Measurements from ENCODE around the gene PDSS2.

GRCh38 chr6:107504270-107505026, 45.1 kb upstream of the PDSS2 start:
- TF ChIP-seq CTCF (IDR thresholded peaks at IDR 0.05), result no peak
- no peak for TF ChIP-seq POLR2A (IDR thresholded peaks at IDR 0.05)
- TF ChIP-seq POLR2AphosphoS5 (IDR thresholded peaks at IDR 0.05), result no peak

Data from gastroesophageal sphincter (tissue), 3 donors.